GM12801 (cell line): ENCODE results near the gene SPDEF.

Experiments used
- TF ChIP-seq, protein P1 (sequence below): IDR thresholded peaks from one replicate; pipeline ENCODE4 v1.5.1; 2011; ENCODE audit warnings: control low read depth; ENCODE audit not compliant: insufficient read length; ENCODE audit errors: extremely low read depth

SPDEF gene

DNA sequence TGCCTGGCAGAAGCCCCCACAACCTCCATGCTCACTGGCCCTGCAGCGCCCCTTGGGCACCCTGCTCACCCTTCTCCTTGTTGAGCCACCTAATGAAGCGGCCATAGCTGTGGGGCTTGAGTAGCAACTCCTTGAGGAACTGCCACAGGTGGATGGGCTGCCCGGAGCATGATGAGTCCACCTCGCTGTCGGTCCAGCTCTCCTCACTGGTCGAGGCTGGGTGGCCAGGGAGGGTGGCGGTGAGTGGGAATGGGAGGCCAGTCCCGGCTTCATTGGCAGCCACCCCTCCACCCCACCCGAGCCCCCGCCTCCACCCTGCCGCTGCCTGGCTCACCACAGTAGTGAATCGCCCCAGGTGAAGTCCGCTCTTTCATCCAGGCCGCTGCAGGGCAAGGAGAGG is 16.9 kb downstream of the SPDEF start:
- TF ChIP-seq, protein P1, sequence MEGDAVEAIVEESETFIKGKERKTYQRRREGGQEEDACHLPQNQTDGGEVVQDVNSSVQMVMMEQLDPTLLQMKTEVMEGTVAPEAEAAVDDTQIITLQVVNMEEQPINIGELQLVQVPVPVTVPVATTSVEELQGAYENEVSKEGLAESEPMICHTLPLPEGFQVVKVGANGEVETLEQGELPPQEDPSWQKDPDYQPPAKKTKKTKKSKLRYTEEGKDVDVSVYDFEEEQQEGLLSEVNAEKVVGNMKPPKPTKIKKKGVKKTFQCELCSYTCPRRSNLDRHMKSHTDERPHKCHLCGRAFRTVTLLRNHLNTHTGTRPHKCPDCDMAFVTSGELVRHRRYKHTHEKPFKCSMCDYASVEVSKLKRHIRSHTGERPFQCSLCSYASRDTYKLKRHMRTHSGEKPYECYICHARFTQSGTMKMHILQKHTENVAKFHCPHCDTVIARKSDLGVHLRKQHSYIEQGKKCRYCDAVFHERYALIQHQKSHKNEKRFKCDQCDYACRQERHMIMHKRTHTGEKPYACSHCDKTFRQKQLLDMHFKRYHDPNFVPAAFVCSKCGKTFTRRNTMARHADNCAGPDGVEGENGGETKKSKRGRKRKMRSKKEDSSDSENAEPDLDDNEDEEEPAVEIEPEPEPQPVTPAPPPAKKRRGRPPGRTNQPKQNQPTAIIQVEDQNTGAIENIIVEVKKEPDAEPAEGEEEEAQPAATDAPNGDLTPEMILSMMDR = no peak

DNA sequence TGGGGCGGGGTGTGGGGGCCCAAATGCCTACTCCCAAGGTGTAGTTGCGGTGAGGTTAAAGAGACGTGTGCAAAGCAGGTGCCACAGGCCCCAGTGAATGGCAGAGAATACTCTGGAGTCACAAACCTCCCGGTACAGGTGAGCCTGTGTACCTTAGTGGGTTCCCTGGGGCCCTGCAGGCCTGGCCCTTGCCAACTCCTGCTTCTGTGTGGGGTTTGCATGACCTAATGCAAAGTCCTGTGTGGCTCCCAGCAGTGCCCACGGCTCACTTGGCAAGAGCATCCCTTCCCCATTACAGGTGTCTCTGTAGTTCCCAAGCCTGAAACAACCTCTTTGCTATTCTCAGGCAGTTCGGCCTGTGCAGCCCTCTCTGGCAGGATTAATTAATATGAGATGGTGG is 17.5 kb downstream of the SPDEF start:
- TF ChIP-seq, protein P1 = no peak

DNA sequence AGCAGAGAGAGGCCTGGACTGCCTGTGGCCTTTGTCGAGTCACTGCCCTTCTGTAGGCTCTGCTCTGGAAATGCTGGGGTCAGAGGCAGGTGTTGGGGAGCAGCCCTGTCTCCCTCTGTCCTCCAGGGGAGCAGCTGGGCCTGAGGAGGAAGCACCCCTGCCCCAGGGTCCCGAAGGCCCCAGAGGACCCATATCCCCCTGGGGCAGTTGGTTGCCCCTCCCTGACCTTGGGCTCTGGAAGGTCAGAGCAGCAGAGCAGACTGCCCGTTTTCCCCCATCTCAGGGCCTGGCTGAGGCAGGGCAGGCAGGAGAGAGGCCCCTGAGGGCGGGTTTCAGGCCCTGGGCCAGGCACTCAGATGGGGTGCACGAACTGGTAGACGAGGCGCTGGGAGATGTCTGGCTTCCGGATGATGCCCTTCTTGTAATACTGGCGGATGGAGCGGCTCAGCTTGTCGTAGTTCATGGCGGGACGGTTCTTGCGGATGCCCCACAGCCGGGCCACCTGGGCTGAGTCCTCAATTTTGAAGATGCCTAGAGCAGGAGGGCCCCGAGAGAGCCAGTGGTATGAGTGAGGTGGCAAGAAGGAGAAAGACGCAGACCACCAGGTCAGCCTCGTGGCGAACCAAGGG is 18.1 kb downstream of the SPDEF start:
- TF ChIP-seq, protein P1 = no peak

DNA sequence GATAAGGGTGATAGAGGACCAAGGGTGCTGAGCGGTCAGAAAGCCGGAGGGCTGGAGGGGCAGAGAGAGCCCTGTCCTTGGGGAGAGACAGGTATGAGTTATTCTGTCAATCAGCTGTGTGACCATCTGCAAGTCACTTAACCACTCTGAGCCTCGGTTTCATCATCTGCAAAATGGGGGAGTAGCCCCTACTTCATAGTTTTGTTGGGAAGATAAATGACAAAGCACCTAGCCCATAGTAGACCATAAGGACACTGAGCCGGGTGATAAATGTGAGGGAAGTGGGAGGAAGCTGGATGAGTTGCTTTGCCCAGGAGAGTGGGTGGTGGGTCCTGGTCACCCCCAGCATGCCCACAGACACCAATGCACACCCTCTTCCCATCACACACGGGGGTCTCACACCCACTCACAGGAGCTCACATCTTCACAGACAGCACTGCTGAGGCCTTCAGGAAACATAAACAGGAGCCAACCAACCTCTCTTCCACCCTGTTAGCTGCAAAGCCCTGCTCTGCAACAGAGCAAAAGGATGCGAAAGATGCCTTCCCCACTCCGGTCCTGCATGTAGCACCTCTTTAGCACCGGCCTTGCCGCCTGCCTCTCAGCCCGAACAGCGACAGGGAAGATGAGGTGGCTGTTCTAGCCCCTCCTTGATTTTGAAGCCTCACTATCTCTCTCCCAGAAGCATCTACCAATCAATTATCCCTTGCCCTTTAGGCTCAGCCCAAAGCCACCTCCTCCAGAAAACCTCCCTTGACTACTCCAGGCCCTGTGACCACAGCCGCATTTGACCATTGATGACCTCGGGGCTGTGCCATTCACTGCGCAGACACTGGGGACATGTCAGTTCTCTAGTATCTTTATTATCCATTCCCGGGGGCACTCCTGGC is 18.9 kb downstream of the SPDEF start:
- TF ChIP-seq, protein P1 = no peak

DNA sequence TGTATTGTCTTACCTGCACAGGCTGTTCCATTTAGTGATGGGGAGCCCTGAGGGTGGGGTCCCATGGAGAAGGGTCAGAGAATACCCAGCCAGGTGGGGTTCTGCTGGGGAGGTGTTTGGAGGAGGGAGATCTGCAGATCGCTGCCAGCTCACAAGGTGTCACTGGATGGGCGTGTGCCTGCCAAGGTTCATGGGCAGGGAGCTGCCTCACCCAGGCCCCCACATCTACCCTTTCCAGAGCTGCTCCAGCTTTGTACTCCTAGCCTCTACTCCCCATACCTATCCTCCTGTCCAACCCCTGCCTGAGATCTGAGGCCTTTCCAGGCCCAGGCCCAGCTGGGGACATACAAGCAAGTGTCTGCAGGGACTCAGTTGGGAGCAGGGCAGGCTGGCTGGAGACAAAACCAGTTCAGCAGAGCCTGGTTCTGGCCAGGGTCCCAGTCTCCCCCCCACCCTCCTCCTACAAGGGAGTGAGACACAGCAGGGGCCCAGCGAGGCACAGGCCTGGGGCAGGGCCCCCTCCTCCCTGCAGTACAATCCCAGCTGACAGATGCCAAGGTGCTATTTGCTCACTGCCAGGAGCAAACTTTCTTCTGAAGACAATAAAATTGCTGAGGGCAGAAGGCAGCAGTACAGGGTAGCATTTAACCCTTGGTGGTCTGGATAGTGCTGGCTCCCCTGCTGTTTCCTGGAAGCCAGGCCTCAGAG is 19.7 kb downstream of the SPDEF start:
- TF ChIP-seq, protein P1 = no peak

DNA sequence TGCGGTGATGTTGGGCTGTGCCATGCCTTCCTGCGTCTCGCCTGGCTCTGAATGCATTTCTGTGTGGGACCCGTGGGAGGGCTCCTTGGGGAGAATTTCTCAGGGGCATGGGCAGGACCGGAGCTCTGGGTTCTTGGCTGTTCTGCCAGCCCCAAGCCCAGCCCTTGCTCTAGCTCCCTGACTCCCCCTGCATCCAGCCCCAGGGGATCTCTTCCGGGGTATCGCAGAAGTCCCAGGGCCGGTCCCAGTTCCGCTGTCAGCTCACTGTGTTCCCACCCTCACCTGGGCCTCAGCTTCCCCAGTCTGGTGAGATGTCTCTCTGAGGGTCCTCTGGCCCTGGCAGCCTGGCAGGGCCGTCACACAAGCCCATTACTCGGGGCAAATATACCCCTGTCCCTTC is 20.5 kb downstream of the SPDEF start:
- TF ChIP-seq, protein P1 = no peak

DNA sequence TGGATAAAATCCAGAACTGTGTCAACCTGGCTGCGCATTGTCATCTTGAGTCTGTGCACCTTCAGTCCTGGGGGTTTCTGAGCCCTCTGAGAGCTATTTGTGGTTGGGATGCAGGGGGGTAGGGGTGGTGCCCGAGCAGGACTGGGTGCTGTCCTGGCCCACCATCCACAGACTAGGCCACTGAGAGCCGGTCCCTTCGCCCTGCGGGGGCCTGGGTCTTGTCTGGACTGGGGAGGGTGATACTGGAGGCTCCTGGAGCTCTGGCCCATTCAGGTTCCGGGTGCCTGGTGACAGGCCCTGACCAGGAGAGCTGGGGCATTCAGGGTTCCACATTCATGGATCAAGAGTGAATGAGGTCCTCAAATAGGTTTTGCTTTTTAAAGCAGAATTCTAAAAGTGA is 20.9 kb downstream of the SPDEF start:
- TF ChIP-seq, protein P1 = no peak
